ENCODE data around the gene SHE.

The SHE gene

GRCh38 chr1:154443274-154444013 lies 58.8 kb downstream of the SHE start:
- no peak for DNase-seq

GRCh38 chr1:154442006-154442740 lies 60.0 kb downstream of the SHE start:
- DNase-seq = no peak

DNA sequence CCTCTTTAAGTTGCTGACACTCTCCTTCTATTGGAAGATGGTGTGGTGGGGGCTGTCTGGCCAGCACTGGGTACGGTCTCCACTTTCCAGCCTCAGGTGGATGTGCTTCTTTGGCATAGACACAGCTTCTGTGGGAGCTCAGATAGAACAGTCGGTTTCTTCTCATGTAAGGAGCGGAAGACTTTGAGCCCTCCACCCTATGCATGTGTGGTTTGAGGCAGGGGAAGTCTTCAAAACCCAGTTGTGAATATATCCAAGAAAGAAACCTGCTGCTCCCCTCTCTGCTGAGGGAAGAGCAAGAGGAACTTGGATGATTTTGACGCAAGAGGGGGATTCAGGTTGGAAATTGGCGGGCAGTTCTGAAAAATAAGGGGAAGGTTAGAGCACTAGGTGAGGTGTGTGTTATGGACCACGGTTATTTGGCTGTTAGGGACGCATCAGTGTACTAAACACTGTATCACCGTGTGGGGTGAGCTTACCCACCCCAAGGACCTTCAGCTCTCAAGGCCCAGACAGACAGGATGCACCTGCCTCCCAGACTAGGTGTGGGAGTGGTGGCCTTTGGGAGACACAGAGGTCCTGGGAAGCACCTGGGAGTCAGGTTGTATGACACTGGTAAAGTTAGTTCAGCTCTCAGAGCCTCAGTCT lies 60.8 kb downstream of the SHE start:
- DNase-seq = no peak

- no peak for DNase-seq
Measured at GRCh38 chr1:154440036-154440804, 62.0 kb downstream of the SHE start.

DNA sequence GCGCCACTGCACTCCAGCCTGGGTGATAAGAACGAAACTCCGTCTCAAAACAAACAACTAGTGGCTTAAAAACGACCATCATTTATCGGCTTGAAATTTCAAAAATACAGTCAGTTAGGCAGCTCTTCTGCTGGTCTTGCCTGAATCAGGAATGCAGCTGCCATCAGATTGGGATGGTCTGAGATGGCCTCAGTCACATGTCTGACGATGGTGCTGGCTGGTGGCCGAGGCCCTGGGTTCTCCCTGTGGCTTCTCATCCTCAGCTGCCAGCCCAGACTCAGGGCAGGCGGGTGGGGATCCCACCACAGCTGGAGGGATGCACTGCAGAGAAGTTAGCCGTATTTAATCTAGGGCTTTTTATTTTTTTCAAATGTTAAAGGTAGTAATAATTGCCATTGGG lies 65.8 kb downstream of the SHE start:
- DNase-seq = no peak

- DNase-seq = no peak
Measured at GRCh38 chr1:154435599-154436200, 66.5 kb downstream of the SHE start.

GRCh38 chr1:154434346-154435085 lies 67.7 kb downstream of the SHE start:
- no peak for DNase-seq

DNA sequence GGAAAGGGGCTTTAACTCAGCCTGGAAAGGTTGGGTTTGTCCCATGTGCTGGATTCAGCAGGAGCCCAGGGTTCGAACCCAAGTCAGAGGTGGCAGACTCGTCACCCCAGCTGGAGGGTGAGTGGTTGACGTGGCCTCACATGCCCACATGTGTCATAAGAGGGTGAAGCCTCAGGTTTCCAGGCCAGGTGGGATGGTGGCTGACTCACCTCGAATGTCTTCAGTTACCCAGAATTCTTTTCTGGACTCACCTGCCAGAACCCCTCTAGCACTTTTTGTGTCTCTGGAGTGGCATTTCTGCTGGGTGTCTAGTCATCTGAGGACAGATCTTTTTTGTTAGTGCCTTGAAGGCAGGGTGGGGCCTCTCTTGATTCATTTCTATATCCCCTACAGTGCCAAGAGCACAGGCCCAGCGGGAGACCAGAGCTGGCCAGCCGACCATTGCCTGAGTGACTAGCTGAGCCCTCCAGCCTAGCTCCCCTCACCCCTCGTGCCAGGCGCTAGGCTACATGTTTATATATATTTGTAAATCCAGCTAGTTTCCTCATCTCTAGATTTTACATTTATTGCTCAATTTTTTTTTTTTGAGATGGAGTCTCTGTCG lies 68.9 kb downstream of the SHE start:
- peak in 1 of 2 experiments; percentile 77 for DNase-seq

DNA sequence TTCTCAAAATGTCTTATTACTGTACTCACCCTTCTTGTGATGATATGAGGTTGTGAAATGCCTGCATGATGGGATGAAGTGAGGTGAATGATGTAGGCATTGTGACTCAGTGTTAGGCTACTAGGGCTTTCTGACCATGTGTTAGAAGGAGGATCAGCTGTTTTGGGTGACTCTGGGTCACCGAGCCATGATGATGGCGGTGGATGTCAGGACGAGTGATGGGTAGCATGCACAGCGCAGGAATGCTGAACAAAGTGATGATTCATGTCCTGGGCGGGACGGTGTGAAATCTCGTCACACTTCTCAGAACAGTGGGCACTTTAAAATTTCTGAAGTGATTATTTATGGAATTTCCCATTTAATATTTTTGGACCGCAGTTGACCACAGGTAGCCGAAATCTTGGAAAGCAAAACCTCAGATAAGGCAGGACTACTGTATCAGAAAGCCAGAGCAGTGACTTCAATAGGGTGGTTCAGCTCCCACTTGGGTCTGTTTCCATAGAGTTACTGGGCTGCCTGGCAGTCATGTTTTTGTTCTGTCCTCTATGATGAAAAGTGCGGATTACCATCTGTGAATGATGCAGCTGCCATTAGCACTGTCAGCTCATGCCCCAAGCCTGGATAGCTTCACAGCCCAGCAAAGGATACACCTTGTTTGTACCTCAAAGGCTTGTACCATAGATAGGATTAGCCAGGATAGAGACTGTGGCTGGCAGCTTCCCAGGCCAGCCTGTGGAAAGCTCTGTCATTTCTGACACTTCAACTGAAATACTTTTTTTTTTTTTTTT lies 70.4 kb downstream of the SHE start:
- peak; percentile 31 to 51 for DNase-seq

GRCh38 chr1:154430903-154431302 lies 71.3 kb downstream of the SHE start:
- DNase-seq = no peak

- no peak for DNase-seq
Measured at GRCh38 chr1:154429841-154430611, 72.2 kb downstream of the SHE start.
